ES-I3 (cell line): ENCODE results near the gene MTHFD2L.

Experiments used
- H3K36me3 ChIP-seq: 2 replicates; pipeline ENCODE4 v1.6.1; 2013; ENCODE audit warnings: mild to moderate bottlenecking, low read length, control low read depth, moderate library complexity; ENCODE audit not compliant: insufficient read depth
- H3K4me1 ChIP-seq: 2 replicates; pipeline ENCODE4 v1.6.1; 2013; ENCODE audit warnings: mild to moderate bottlenecking, control low read depth, low read length; ENCODE audit not compliant: insufficient read depth
- H3K9ac ChIP-seq: 2 replicates; pipeline ENCODE4 v1.6.1; 2013; ENCODE audit warnings: low read depth, mild to moderate bottlenecking, low read length, moderate library complexity
- H3K9me3 ChIP-seq: 2 replicates; pipeline ENCODE4 v1.6.1; 2013; ENCODE audit warnings: mild to moderate bottlenecking, low read length, moderate library complexity; ENCODE audit not compliant: control insufficient read depth, insufficient read depth

The MTHFD2L gene

DNA sequence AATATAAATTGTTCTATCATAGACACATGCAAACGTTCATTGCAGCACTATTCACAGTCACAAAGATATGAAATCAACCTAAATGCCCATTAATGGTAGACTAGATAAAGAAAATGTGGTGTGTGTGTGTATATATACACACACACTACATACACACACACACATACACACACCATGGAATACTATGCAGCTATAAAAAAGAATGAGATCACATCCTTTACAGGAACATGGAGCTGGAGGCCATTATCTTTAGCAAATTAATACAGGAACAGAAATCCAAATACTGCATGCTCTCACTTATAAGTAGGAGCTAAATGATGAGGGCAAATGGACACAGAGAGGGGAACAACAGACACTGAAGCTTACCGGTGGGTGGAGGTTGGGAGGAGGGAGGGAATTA lies 65.2 kb downstream of the MTHFD2L start:
- 0 out of 2 replicates have a peak, but pooled peaks cover 3% of the 10 kb centered on the region for H3K4me1 ChIP-seq
- no peak overlapping the region for H3K9ac ChIP-seq
- H3K9me3 ChIP-seq, result no peaks in the 10 kb centered on the region
- H3K36me3 ChIP-seq, result no peaks in the 10 kb centered on the region

DNA sequence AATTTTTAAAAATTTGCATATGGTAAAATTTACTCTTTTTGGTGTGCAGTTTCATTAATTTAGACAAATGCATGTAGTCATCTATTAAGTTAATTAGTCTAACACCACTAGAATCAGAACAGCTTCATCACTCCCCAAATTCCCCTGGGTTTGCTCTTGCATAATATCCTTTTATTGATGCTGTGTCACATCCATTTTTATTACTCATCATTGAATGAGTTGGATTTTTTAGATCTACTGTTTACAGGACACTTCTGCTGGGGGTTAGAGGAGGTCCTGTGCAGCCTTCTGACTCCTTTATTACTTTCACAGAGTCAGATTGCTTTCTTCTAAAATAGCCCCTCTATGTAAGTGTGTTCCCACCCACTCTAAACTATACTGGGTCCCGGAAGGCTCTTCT lies 65.9 kb downstream of the MTHFD2L start:
- Histone ChIP-seq H3K4me1 (0 out of 2 replicates have a peak, but pooled peaks cover 3% of the 10 kb centered on the region), H3K9me3 (no peaks in the 10 kb centered on the region), H3K9ac (no peak overlapping the region), H3K36me3 (no peaks in the 10 kb centered on the region)

DNA sequence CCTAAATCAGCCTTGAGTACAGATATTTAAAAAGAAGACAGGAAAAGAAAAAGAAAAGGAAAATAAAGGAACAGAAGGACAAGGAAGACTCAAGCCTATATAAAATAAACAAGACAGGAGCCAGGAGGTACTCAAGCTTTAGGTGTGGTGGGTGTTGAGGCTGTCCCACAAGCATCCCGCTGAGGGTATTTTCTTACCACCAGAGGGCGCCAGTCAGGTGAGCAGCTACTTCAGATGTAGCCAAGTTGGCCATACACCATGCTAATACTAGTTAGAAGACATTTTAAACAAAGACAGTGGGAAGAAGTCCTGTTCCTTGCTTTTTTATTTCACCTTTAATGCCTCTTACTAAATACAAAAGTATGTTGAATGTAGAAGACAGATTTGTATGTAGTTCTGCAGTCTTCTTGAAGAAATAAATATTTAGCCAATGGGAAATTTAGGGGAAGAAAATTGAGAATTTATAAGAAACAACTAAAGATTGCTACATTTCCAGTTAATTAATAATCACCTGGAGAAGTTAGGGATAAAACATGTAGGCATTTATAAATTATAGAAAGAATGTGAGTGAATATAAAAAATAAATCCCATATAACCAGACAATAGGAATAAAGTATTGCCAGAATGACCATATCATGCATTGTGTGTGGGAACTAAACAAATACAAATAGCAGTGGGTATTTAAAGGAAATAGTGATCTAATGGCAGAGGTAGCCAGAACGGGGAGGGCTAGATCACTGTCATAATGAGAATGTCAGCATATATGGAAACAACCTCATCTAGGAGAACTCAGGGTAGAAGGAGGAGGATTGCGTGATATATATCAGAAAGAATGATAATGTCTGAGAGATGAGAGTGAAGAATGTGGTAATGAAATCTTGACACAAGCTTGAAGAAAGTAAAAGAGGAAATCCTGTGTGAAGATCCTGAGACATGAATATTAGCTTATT lies 71.0 kb downstream of the MTHFD2L start:
- Histone ChIP-seq H3K36me3 (no peaks in the 10 kb centered on the region), H3K4me1 (no peaks in the 10 kb centered on the region), H3K9me3 (no peaks in the 10 kb centered on the region), H3K9ac (no peak overlapping the region)

DNA sequence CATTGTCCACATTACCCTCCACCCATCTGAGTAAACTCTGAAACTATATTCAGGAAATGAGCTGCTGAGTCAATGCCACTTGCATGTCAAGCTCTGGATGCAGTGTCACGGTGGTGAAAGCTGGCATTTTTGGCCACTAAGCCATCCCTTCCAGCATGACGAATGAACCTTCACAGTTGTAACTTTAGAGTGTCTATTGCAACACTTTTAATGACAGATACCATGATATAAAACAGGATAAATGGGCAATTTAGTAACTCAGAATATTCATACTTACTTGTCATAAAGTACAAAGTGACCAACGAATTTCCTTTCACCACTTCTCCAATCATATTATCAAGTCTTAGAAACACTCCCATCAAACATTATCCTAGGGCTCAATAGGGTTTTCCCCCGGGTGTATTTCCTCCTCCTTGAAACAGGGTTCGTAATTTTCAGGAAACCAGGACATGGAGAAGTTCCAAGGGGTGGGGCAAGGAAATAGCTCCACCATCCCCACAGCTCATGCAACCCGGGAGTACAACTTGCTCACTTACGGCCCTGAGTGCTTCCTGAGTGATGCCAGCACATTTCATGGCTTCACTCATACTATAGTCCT lies 73.1 kb downstream of the MTHFD2L start:
- H3K9me3 ChIP-seq, result no peaks in the 10 kb centered on the region
- H3K36me3 ChIP-seq, result no peaks in the 10 kb centered on the region
- no peak overlapping the region for H3K9ac ChIP-seq
- H3K4me1 ChIP-seq, result no peaks in the 10 kb centered on the region

DNA sequence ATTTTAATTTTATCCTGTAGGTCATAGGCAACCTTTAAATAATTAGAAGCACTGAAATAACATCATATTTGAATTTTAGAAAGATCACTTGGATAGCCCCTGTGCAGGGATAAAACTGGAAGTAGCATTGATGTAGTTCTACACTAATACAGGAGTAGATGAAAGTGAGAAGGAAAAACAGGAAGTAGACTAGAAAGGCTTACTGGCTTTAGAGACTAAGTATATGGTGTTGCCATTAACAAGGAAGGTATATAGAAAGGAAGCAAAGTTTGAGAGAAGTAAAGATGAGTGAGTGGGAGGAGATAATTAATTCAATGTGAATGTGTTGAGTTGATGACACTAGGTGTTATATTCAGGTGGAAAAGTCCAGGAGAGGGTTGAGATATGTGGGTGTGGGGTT lies 77.2 kb downstream of the MTHFD2L start:
- H3K4me1 ChIP-seq, result no peaks in the 10 kb centered on the region
- H3K9me3 ChIP-seq, result no peaks in the 10 kb centered on the region
- no peaks in the 10 kb centered on the region for H3K36me3 ChIP-seq
- H3K9ac ChIP-seq, result no peak overlapping the region

DNA sequence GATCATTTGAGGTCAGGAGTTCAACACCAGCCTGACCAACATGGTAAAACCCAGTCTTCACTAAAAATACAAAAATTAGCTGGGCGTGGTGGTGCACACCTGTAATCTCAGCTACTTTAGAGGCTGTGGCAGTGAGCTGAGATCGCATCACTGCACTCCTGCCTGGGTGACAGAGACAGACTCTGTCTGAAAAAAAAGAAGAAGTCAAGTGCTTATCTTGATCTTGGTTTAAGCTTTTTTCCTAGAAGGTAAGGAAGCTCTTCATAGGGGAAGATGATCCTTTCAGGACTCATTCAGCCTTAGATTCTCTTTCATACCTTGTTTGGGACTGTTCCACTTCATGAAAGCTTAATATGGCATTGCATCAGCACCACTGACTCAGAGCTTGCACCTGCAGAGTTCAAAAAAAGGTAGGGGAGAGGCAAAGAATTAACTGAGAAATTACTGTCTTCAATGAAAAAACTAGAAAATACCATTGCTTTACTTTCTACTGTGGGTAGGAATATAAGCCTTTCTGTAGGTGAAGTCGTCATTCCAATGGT lies 79.6 kb downstream of the MTHFD2L start:
- H3K4me1 ChIP-seq, result no peaks in the 10 kb centered on the region
- H3K36me3 ChIP-seq, result no peaks in the 10 kb centered on the region
- no peak overlapping the region for H3K9ac ChIP-seq
- H3K9me3 ChIP-seq, result no peaks in the 10 kb centered on the region

DNA sequence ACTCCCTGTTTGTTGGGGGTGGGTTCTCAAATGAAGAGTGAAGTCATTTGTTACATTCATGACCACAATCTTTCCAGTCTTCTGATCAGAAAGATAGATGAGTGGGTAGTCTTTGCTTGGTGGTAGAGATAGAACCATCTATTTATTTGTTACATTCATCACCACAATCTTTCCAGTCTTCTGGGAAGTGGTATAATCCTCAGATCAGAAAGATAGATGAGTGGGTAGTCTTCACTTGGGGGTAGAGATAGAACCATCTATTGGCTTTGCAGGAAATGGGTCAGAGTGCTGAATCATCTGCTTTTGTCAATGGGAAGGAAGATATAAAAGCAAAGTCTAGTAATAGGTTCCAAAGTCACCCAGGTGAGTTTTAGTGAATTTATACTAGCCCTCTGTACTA lies 86.1 kb downstream of the MTHFD2L start:
- no peak overlapping the region for H3K9ac ChIP-seq
- H3K36me3 ChIP-seq, result no peaks in the 10 kb centered on the region
- H3K9me3 ChIP-seq, result no peaks in the 10 kb centered on the region
- no peaks in the 10 kb centered on the region for H3K4me1 ChIP-seq

DNA sequence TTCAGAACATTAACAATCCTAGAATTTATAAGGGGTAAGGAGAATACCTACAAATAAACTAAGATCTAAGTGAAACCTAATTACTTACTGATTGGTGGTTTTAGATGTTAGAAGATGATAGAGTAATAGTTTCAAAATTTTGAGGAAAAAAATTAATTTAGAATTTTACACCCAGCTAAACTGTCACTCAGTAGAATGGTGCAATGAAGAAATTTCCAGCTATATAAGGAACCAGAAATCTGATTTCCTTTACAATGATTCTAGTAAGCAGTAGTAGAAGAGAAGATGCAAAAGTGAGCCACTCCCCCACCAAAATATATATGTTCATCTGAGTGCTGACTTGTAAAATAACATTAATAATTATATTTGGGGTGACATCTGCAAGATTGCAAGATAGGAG lies 95.0 kb downstream of the MTHFD2L start:
- H3K9ac ChIP-seq, result no peak overlapping the region
- H3K9me3 ChIP-seq, result 0 out of 2 replicates have a peak, but pooled peaks cover 4% of the 10 kb centered on the region
- H3K36me3 ChIP-seq, result no peaks in the 10 kb centered on the region
- no peaks in the 10 kb centered on the region for H3K4me1 ChIP-seq

DNA sequence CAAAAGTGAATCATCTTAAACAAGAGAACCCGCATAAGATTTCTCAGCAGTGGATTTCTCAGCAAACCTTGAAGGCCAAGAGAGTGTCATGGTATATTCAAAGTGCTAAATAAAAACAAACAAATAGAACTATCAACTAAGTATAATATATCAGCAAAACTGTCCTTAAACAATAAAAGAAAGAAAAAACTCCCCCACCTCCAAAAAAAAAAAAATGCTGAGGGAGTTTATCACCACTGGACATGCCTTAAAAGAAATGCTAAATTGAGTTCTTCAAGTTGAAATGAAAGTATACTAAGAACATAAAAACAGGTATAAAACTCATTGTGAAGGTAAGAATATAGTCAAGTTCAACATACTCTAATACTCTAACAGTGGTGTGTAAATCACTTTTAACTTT lies 96.5 kb downstream of the MTHFD2L start:
- 0 out of 2 replicates have a peak, but pooled peaks cover 4% of the 10 kb centered on the region for H3K9me3 ChIP-seq
- no peaks in the 10 kb centered on the region for H3K36me3 ChIP-seq
- H3K9ac ChIP-seq, result no peak overlapping the region
- no peaks in the 10 kb centered on the region for H3K4me1 ChIP-seq

DNA sequence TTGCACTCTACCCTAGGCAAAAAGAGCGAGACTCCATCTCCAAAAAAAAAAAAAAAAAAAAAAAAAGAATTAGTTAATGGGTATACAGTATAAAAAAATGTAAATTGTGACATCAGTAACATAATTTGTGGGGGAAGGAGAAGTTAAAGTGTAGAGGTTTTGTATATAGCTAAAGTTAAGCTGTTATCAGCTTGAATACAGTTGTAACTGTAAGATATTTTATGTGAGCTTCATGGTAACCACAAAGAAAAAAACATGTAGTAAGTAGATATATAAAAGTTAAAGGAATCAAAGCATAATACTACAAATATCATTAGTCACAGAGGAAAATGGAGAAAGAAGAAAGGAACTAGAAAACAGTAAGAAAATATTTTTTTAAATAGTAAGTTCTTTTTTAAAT lies 97.2 kb downstream of the MTHFD2L start:
- H3K9ac ChIP-seq, result no peak overlapping the region
- H3K36me3 ChIP-seq, result no peaks in the 10 kb centered on the region
- H3K4me1 ChIP-seq, result no peaks in the 10 kb centered on the region
- 0 out of 2 replicates have a peak, but pooled peaks cover 4% of the 10 kb centered on the region for H3K9me3 ChIP-seq

DNA sequence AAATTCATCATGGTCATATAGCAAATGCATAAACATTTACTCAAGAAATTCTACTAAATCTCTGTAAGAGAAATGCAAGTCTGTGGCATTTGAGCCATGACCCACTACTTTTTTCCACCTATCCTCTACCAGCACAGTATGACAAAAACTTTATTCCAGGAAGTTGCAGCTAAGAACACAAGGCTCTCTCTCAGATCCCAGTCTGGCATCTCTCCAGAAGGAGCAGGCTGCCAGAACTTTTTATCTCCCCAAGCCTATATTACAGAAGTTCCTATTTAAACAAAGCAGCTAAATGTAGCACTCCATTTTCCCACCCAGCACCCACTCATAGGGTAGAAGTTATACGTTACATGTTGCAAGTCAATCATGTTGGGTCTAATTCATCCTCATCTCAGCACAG lies 101.0 kb downstream of the MTHFD2L start:
- Histone ChIP-seq H3K4me1 (no peaks in the 10 kb centered on the region), H3K36me3 (no peaks in the 10 kb centered on the region), H3K9me3 (no peaks in the 10 kb centered on the region), H3K9ac (no peak overlapping the region)

DNA sequence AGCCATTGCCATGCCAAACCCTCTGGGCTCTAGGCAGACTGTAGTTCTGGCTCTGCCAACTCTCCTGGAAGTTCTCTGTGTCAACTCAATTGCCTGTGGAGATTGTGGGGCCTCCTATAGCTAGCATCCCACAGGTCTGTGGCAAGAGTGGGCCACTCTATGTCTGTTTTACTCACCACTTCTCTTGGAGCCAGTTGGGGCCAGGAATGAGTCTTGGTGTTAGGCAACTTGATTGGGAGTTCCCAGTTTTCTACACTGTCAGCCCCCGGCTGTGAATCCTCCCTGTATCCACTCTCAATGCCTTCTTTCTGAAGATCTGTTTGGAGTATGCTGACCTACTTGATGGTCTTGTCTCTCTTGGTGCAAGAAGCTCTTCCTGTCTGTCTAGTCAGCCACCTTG lies 102.1 kb downstream of the MTHFD2L start:
- Histone ChIP-seq H3K9ac (no peak overlapping the region), H3K9me3 (no peaks in the 10 kb centered on the region), H3K4me1 (no peaks in the 10 kb centered on the region), H3K36me3 (no peaks in the 10 kb centered on the region)

DNA sequence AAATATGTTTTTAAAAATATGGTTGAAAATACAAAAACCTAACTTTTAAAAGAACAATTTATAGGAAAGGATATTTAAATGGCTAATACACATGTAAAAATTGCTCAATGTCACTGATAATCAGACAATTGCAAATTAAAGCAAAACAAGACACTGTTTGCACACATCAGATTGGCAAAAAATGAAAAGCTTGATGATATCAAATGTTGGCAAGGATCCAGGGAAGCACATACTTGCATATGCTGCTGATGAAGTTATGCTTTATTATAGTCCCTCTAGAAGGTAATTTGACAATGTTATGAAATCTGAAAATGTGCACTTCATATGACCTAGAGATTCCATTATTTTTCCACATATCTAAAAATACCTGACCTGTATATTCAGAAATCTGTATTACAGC lies 104.6 kb downstream of the MTHFD2L start:
- Histone ChIP-seq H3K9ac (no peak overlapping the region), H3K4me1 (no peaks in the 10 kb centered on the region)

DNA sequence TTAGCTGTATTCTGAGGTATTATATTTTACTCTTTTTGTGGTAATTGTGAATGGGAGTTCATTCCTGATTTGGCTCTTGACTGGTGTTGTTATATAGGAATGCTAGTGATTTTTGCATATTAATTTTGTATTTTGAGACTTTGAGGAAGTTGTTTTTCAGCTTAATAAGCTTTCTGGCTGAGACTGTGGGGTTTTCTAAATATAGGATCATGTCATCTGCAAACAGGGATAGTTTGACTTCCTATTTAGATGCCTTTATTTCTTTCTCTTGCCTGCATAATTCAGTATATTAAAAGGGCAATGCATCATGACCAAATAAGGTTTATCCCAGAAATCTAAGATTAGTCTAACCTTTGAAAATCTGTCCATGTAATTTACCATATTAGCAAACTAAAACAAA lies 105.6 kb downstream of the MTHFD2L start:
- Histone ChIP-seq H3K4me1 (no peaks in the 10 kb centered on the region), H3K36me3 (no peaks in the 10 kb centered on the region), H3K9ac (no peak overlapping the region), H3K9me3 (no peaks in the 10 kb centered on the region)

More for the DNA sequence above, 104.6 kb downstream of the MTHFD2L start:
- H3K36me3 ChIP-seq, result no peaks in the 10 kb centered on the region
- no peaks in the 10 kb centered on the region for H3K9me3 ChIP-seq

DNA sequence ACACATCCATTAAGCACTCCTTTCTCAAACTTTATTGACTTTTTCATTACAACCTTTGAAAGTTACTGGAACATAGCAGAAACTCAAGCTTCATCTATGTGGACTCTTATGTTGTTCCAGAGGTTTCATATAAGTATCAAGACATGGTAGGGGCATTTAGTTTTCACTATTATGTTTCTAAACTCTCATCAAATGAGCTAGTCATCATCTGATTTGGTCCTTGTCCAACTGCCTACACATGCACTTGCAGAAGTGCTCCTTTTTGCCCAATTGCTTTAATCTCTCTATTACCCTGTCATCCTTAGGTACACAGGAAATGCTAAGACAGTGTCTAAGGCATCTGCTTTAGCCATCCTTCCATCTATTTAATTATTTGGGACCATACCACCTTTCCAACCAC lies 108.2 kb downstream of the MTHFD2L start:
- Histone ChIP-seq H3K4me1 (no peaks in the 10 kb centered on the region), H3K9me3 (no peaks in the 10 kb centered on the region), H3K36me3 (no peaks in the 10 kb centered on the region), H3K9ac (no peak overlapping the region)
